Smooth muscle cell (in vitro differentiated cells): ENCODE data around the gene NAPSA. TPM values are rescaled to one million over a fixed set of nuclear protein-coding genes. Genes with fewer than 3 reads are reported as not detected.

Experiments used
- DNase-seq: peaks from one replicate; lab custom pipeline; 2025; ENCODE audit not compliant: unreplicated experiment; lab: John Stamatoyannopoulos, UW
- H2AFZ ChIP-seq: fragments of 200-600 bp; sonication (generic); 2 replicates; pipeline ENCODE4 v1.6.0; 2016; ENCODE audit warnings: antibody characterized with exemption, low read depth, mild to moderate bottlenecking
- H3F3A ChIP-seq: fragments of 200-600 bp; sonication (generic); 2 replicates; pipeline ENCODE4 v1.6.0; 2017; ENCODE audit warnings: antibody characterized with exemption, low read depth
- H3K27ac ChIP-seq: fragments of 200-600 bp; sonication (generic); 2 replicates; pipeline ENCODE4 v1.5.1; 2016; ENCODE audit warnings: low read depth, mild to moderate bottlenecking
- H3K27me3 ChIP-seq: fragments of 200-600 bp; sonication (generic); 2 replicates; pipeline ENCODE4 v1.6.1; 2016; ENCODE audit warnings: low read depth, mild to moderate bottlenecking
- H3K36me3 ChIP-seq: fragments of 200-600 bp; sonication (generic); 2 replicates; pipeline ENCODE4 v1.5.1; 2016; ENCODE audit warnings: low read depth
- H3K4me1 ChIP-seq: fragments of 200-600 bp; sonication (generic); 2 replicates; pipeline ENCODE4 v1.5.1; 2016; ENCODE audit warnings: low read depth
- H3K4me2 ChIP-seq: fragments of 200-600 bp; sonication (generic); 2 replicates; pipeline ENCODE4 v1.6.0; 2016; ENCODE audit warnings: mild to moderate bottlenecking
- H3K4me3 ChIP-seq: fragments of 200-600 bp; sonication (generic); 2 replicates; pipeline ENCODE4 v1.5.1; 2016; ENCODE audit warnings: mild to moderate bottlenecking
- H3K79me2 ChIP-seq: fragments of 200-600 bp; sonication (generic); 2 replicates; pipeline ENCODE4 v1.6.0; 2016; ENCODE audit warnings: low read depth, mild to moderate bottlenecking
- H3K9ac ChIP-seq: fragments of 200-600 bp; sonication (generic); 2 replicates; pipeline ENCODE4 v1.6.0; 2016; ENCODE audit warnings: low read depth
- H3K9me3 ChIP-seq: fragments of 200-600 bp; sonication (generic); replicated peaks from 2 replicates; pipeline ENCODE4 v1.5.1; 2016; ENCODE audit warnings: low read depth
- H4K20me1 ChIP-seq: fragments of 200-600 bp; sonication (generic); 2 replicates; pipeline ENCODE4 v1.6.0; 2016; ENCODE audit warnings: low read depth
- WGBS: methylation state at CpG from one replicate; pipeline ENCODE4 v1.1.7; 2016; ENCODE audit warnings: low lambda C conversion rate; 5-methylcytosine and 5-hydroxymethylcytosine counted together
- polyA plus RNA-seq: library from polyadenylated mRNA; unstranded; fragments of >200 nt; fragmentation: Nextera tagmentation; extraction: Ambion mirVana; gene quantifications from 2 replicates; pipeline ENCODE4 v1.2.1, GENCODE V29; 2016
- total RNA-seq: library from RNA; depleted of rRNA; stranded (reverse); fragments of >200 nt; gene quantifications from 2 replicates; pipeline ENCODE4 v1.2.3, GENCODE V29; 2014
- TF ChIP-seq, protein P1 (sequence below): fragments of 200-600 bp; sonication (generic); IDR thresholded peaks from 2 replicates; pipeline ENCODE4 v1.5.1; 2017; ENCODE audit warnings: borderline replicate concordance, mild to moderate bottlenecking, antibody characterized with exemption; ENCODE audit not compliant: insufficient read depth, poor library complexity, severe bottlenecking

NAPSA gene
- total and polyA plus RNA-seq, 2 experiments from 2014 or later: 0.27 to 0.65 TPM

DNA sequence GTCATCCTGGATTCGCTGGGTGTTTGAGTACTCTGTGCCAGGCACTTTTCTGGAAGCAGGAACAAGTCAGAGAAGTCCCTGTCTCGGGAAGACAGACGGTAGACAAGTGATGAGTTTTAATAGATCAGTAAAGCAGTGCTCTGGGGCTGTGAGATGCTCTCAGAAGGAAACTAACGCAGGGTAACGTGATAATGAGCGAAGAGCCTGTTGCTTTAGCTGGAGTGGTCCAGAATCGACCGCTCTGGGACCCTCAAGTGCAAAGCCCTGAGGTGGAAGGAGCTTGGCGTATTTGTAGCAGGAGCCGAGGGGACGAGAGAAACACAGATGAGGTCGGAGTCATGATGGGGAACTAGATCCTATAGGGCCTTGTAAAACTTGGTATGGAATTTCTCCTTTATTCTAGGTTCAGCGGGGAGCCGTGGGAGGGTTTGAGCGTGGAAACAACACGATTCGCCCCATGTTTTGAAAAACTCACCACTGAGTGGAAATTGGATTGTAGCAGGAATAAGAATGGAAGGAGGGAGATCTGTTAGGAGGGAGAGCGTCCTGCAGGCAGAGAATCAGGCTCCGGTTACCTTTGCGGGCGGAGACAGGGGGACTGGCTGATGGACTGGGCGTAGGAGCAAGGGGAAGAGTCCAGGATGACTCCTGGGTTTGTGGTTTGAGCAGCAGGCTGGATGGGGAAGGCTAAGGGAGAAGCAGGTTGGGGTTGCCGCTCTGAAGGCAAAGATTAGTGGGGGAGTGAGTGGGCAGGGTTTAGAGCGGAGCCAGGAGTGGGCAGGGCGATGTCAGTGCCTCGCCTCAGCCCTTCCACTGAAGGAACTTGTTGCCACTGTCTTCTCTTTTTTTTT lies 19.5 kb upstream of the NAPSA start:
- Histone ChIP-seq H3K79me2 (peaks cover 24% of the 10 kb centered on the region), H3K9ac (peak overlapping the region; percentile 73), H3K36me3 (no peaks in the 10 kb centered on the region), H3K4me3 (peak overlapping the region; percentile 76), H3K9me3 (no peaks in the 10 kb centered on the region), H3K27ac (peak overlapping the region; percentile 71), H4K20me1 (no peaks in the 10 kb centered on the region), H3K27me3 (no peaks in the 10 kb centered on the region), H2AFZ (no peak overlapping the region), H3K4me1 (no peaks in the 10 kb centered on the region), H3K4me2 (peak overlapping the region; percentile 95), H3F3A (peaks cover 5% of the 10 kb centered on the region)
- 16% methylated on average over 26 of the region's 26 CpGs for WGBS
- TF ChIP-seq, protein P1, sequence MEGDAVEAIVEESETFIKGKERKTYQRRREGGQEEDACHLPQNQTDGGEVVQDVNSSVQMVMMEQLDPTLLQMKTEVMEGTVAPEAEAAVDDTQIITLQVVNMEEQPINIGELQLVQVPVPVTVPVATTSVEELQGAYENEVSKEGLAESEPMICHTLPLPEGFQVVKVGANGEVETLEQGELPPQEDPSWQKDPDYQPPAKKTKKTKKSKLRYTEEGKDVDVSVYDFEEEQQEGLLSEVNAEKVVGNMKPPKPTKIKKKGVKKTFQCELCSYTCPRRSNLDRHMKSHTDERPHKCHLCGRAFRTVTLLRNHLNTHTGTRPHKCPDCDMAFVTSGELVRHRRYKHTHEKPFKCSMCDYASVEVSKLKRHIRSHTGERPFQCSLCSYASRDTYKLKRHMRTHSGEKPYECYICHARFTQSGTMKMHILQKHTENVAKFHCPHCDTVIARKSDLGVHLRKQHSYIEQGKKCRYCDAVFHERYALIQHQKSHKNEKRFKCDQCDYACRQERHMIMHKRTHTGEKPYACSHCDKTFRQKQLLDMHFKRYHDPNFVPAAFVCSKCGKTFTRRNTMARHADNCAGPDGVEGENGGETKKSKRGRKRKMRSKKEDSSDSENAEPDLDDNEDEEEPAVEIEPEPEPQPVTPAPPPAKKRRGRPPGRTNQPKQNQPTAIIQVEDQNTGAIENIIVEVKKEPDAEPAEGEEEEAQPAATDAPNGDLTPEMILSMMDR: no peak
- no peak for DNase-seq

- H3K4me2 ChIP-seq: peak within 1 kb of the TSS; percentile 95
- H3K4me3 ChIP-seq: peak within 1 kb of the TSS; percentile 76
- H3K27me3 ChIP-seq: no peaks in the 10 kb centered on the region
- no peaks in the 10 kb centered on the region for H4K20me1 ChIP-seq
- no peaks in the 10 kb centered on the region for H3K4me1 ChIP-seq
- H3K9ac ChIP-seq: peak within 1 kb of the TSS; percentile 73
- WGBS: under 1% methylated on average over 64 of the region's 78 CpGs
- DNase-seq: peak; percentile 94
- no peaks in the 10 kb centered on the region for H3K9me3 ChIP-seq
- H3K27ac ChIP-seq: peak within 1 kb of the TSS; percentile 71
- TF ChIP-seq, protein P1: no peak
- peaks cover 5% of the 10 kb centered on the region for H3F3A ChIP-seq
- no peaks in the 10 kb centered on the region for H3K36me3 ChIP-seq
- no peak within 1 kb of the TSS for H2AFZ ChIP-seq
- peaks cover 21% of the 10 kb centered on the region for H3K79me2 ChIP-seq
Measured at GRCh38 chr19:50383852-50384684, 18.6 kb upstream of the NAPSA start, which contains the start of gene POLD1. Gene POLD1, plus strand, starts transcription at chr19:50384347. Its CDS starts 14,505 bp downstream, at chr19:50398852.

- H4K20me1 ChIP-seq: peaks cover under 1% of the 10 kb centered on the region
- no peaks in the 10 kb centered on the region for H3K27me3 ChIP-seq
- 55% methylated on average over 21 of the region's 21 CpGs for WGBS
- peak overlapping the region; percentile 8 for H3K9ac ChIP-seq
- TF ChIP-seq, protein P1: no peak
- no peaks in the 10 kb centered on the region for H3K4me1 ChIP-seq
- H3K4me2 ChIP-seq: peak overlapping the region; percentile 95
- peaks cover 5% of the 10 kb centered on the region for H3F3A ChIP-seq
- H2AFZ ChIP-seq: no peak overlapping the region
- DNase-seq: no peak
- peak overlapping the region; percentile 76 for H3K4me3 ChIP-seq
- peak overlapping the region; percentile 29 for H3K27ac ChIP-seq
- H3K36me3 ChIP-seq: no peaks in the 10 kb centered on the region
- peaks cover 14% of the 10 kb centered on the region for H3K79me2 ChIP-seq
- H3K9me3 ChIP-seq: no peaks in the 10 kb centered on the region
Measured at GRCh38 chr19:50383001-50383851, 17.8 kb upstream of the NAPSA start.
